ENCODE data around the gene MAPK12.
A peak's percentile ranks its signal among the peaks of the same experiment; 100 is the strongest.

Gene MAPK12

DNA sequence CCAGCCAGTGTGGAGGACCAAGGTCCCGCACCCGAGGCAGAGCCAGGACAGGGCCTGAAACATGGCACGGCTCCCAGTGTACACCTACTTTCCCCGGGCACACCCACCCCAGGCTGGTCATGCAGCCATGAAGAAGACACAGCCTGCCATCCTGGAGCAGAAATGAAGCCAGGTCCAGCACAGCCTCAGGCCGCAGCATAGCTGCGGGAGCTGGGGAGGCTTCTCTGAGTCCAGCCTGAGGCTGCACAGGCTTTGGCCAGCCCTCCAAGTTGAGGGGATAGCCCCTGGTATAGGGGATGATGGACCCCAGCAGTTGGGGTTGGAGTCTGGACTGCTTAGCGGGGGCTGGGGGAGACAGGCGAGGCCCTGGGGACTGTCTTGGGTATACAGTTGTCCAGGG is 7.5 kb downstream of the MAPK12 start:
- Histone ChIP-seq H3K9ac (ENCODE audit: low read depth, low read length, poor library complexity, severe bottlenecking) (no peak overlapping the region), H2AFZ (ENCODE audit: low read length) (no peak overlapping the region), H3K36me3 (ENCODE audit: insufficient read depth, low read length) (no peaks in the 10 kb centered on the region), H4K20me1 (ENCODE audit: insufficient read depth, low read length, poor library complexity, severe bottlenecking) (peaks cover 17% of the 10 kb centered on the region), H3K4me2 (ENCODE audit: low read depth, low read length, poor library complexity, severe bottlenecking) (no peak overlapping the region), H3K9me2 (replicated peaks; ENCODE audit: low read depth, low read length) (no peaks in the 10 kb centered on the region), H3K9me3 (ENCODE audit: insufficient read depth, low read depth, low read length) (no peaks in the 10 kb centered on the region), H3K79me2 (ENCODE audit: insufficient read depth, low read length) (peaks cover 13% of the 10 kb centered on the region; the same call in 1 of the 2 replicates), H3F3A (ENCODE audit: low read depth) (no peaks in the 10 kb centered on the region), H3K4me3 (ENCODE audit: low read length, poor library complexity, severe bottlenecking) (no peak overlapping the region), H3K27me3 (ENCODE audit: insufficient read depth, low read length, poor library complexity, severe bottlenecking) (no peaks in the 10 kb centered on the region), H3K4me1 (ENCODE audit: insufficient read depth, low read length, poor library complexity, severe bottlenecking) (peaks cover 17% of the 10 kb centered on the region)
- no peak for TF ChIP-seq EZH2phosphoT487 (IDR thresholded peaks at IDR 0.05; ENCODE audit: borderline replicate concordance)
- TF ChIP-seq, protein P1, sequence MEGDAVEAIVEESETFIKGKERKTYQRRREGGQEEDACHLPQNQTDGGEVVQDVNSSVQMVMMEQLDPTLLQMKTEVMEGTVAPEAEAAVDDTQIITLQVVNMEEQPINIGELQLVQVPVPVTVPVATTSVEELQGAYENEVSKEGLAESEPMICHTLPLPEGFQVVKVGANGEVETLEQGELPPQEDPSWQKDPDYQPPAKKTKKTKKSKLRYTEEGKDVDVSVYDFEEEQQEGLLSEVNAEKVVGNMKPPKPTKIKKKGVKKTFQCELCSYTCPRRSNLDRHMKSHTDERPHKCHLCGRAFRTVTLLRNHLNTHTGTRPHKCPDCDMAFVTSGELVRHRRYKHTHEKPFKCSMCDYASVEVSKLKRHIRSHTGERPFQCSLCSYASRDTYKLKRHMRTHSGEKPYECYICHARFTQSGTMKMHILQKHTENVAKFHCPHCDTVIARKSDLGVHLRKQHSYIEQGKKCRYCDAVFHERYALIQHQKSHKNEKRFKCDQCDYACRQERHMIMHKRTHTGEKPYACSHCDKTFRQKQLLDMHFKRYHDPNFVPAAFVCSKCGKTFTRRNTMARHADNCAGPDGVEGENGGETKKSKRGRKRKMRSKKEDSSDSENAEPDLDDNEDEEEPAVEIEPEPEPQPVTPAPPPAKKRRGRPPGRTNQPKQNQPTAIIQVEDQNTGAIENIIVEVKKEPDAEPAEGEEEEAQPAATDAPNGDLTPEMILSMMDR (conservative IDR thresholded peaks at IDR 0.05; ENCODE audit: low read length) = no peak

DNA sequence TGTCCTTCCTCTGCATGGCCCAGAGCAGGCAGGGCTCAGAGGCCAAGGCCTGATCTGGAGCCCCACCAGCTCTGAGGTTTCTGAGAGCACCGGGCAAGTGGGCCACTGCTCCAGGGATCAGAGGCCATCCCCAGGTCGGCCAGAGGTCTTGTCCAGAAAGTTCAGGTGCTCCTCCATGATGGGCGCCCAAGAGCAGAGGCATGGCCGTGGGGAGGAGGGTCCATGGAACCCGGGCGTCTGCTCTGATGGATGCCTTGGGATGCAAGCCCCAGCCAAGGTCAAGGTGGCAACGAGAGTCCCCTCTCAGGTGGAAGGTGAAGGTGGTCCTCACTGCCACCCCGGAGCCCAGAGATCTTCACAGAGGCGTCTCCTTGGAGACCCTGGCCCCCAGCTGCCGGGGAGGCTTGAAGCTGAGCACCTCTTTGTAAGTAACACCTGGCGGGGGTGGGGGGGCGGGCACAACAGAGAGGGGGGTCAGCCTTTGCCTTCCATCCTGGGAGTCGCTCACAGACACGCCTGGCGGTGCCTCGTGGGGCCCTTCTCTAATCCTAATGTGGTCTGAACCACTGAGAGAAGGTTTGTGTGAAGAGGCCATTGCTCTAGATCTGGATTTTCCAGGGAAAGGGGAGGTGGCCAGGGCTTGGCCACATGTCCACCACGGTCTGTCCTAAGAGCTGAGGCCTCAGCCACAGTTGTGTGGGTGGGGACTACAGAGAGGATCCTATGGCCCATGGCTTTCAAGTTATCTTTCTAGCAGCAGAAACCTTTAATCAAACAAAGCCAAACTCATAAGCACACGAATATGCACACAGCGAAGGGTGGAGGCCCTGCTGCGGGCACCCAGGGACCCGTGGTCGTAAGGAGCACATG is 8.2 kb downstream of the MAPK12 start:
- no peak overlapping the region for H2AFZ ChIP-seq (ENCODE audit: low read length)

GRCh38 chr22:50252082-50253045 is 9.1 kb downstream of the MAPK12 start:
- H3K4me1 ChIP-seq (ENCODE audit: insufficient read depth, low read length, poor library complexity, severe bottlenecking) = peaks cover 17% of the 10 kb centered on the region
- no peaks in the 10 kb centered on the region for H3F3A ChIP-seq (ENCODE audit: low read depth)
- peaks cover 17% of the 10 kb centered on the region for H4K20me1 ChIP-seq (ENCODE audit: insufficient read depth, low read length, poor library complexity, severe bottlenecking)
- H3K79me2 ChIP-seq (ENCODE audit: insufficient read depth, low read length) = peaks cover 13% of the 10 kb centered on the region; the same call in 1 of the 2 replicates
- peak overlapping the region; percentile 94 for H3K9ac ChIP-seq (ENCODE audit: low read depth, low read length, poor library complexity, severe bottlenecking)
- TF ChIP-seq, protein P1 (conservative IDR thresholded peaks at IDR 0.05; ENCODE audit: low read length) = peak; percentile 79
- no peak for TF ChIP-seq EZH2phosphoT487 (IDR thresholded peaks at IDR 0.05; ENCODE audit: borderline replicate concordance)
- peak overlapping the region; percentile 95; the same call in 1 of the 2 replicates for H2AFZ ChIP-seq (ENCODE audit: low read length)
- no peaks in the 10 kb centered on the region for H3K9me3 ChIP-seq (ENCODE audit: insufficient read depth, low read depth, low read length)
- H3K9me2 ChIP-seq (replicated peaks; ENCODE audit: low read depth, low read length) = no peaks in the 10 kb centered on the region
- no peaks in the 10 kb centered on the region for H3K36me3 ChIP-seq (ENCODE audit: insufficient read depth, low read length)
- H3K27me3 ChIP-seq (ENCODE audit: insufficient read depth, low read length, poor library complexity, severe bottlenecking) = no peaks in the 10 kb centered on the region
- peak overlapping the region; percentile 94 for H3K4me2 ChIP-seq (ENCODE audit: low read depth, low read length, poor library complexity, severe bottlenecking)
- peak overlapping the region; percentile 90 for H3K4me3 ChIP-seq (ENCODE audit: low read length, poor library complexity, severe bottlenecking)

More for the DNA sequence above, 8.2 kb downstream of the MAPK12 start:
- Histone ChIP-seq H3K9ac (ENCODE audit: low read depth, low read length, poor library complexity, severe bottlenecking) (no peak overlapping the region), H3K4me1 (ENCODE audit: insufficient read depth, low read length, poor library complexity, severe bottlenecking) (peaks cover 17% of the 10 kb centered on the region), H4K20me1 (ENCODE audit: insufficient read depth, low read length, poor library complexity, severe bottlenecking) (peaks cover 17% of the 10 kb centered on the region), H3K27me3 (ENCODE audit: insufficient read depth, low read length, poor library complexity, severe bottlenecking) (no peaks in the 10 kb centered on the region), H3K79me2 (ENCODE audit: insufficient read depth, low read length) (peaks cover 13% of the 10 kb centered on the region; the same call in 1 of the 2 replicates), H3K4me3 (ENCODE audit: low read length, poor library complexity, severe bottlenecking) (no peak overlapping the region), H3K9me2 (replicated peaks; ENCODE audit: low read depth, low read length) (no peaks in the 10 kb centered on the region), H3K36me3 (ENCODE audit: insufficient read depth, low read length) (no peaks in the 10 kb centered on the region), H3K4me2 (ENCODE audit: low read depth, low read length, poor library complexity, severe bottlenecking) (no peak overlapping the region), H3K9me3 (ENCODE audit: insufficient read depth, low read depth, low read length) (no peaks in the 10 kb centered on the region), H3F3A (ENCODE audit: low read depth) (no peaks in the 10 kb centered on the region)
- no peak for TF ChIP-seq EZH2phosphoT487 (IDR thresholded peaks at IDR 0.05; ENCODE audit: borderline replicate concordance)
- TF ChIP-seq, protein P1 (conservative IDR thresholded peaks at IDR 0.05; ENCODE audit: low read length) = no peak
